BE2C (cell line): ENCODE data around the gene CELF1.

Experiments used
- DNase-seq: peaks from one replicate; pipeline ENCODE4 v3.0.0-alpha.2; 2020
- H3K27me3 ChIP-seq: fragments of 250-450 bp; sonication (Bioruptor Pico); 2 replicates; pipeline ENCODE4 v1.5.1; 2020; ENCODE audit warnings: mild to moderate bottlenecking
- H3K36me3 ChIP-seq: fragments of 250-450 bp; sonication (Bioruptor Pico); 2 replicates; pipeline ENCODE4 v1.5.1; 2020; ENCODE audit warnings: mild to moderate bottlenecking
- H3K4me1 ChIP-seq: fragments of 250-450 bp; sonication (Bioruptor Pico); 2 replicates; pipeline ENCODE4 v1.5.1; 2020
- H3K4me3 ChIP-seq: 2 replicates; pipeline ENCODE4 v1.5.1; 2011; ENCODE audit warnings: low read depth, low read length
- H3K9me3 ChIP-seq: fragments of 250-450 bp; sonication (Bioruptor Pico); 2 replicates; pipeline ENCODE4 v1.5.1; 2020
- CTCF ChIP-seq: IDR thresholded peaks from 2 replicates; pipeline ENCODE4 v1.5.1; 2012; ENCODE audit warnings: mild to moderate bottlenecking, low read depth, low read length

CELF1 gene

GRCh38 chr11:47483457-47483856, 69.5 kb downstream of the CELF1 start:
- no peak for DNase-seq
- peaks cover 7% of the 10 kb centered on the region for H3K4me1 ChIP-seq
- H3K9me3 ChIP-seq = no peaks in the 10 kb centered on the region
- H3K27me3 ChIP-seq = no peaks in the 10 kb centered on the region
- H3K36me3 ChIP-seq = peaks cover 58% of the 10 kb centered on the region
- no peak overlapping the region for H3K4me3 ChIP-seq
- TF ChIP-seq CTCF = no peak

- DNase-seq = no peak
These were observed 72.2 kb downstream of the CELF1 start for GRCh38 chr11:47480762-47481161.

GRCh38 chr11:47478651-47479329, 74.1 kb downstream of the CELF1 start:
- no peak overlapping the region for H3K4me3 ChIP-seq
- no peak for TF ChIP-seq CTCF
- no peaks in the 10 kb centered on the region for H3K9me3 ChIP-seq
- no peaks in the 10 kb centered on the region for H3K27me3 ChIP-seq
- no peaks in the 10 kb centered on the region for H3K4me1 ChIP-seq
- DNase-seq = no peak
- peaks cover 57% of the 10 kb centered on the region for H3K36me3 ChIP-seq

More at GRCh38 chr11:47480762-47481161, 72.2 kb downstream of the CELF1 start:
- TF ChIP-seq CTCF = no peak
- Histone ChIP-seq H3K4me1 (no peaks in the 10 kb centered on the region), H3K27me3 (no peaks in the 10 kb centered on the region), H3K36me3 (peaks cover 58% of the 10 kb centered on the region), H3K9me3 (no peaks in the 10 kb centered on the region), H3K4me3 (no peak overlapping the region)

- H3K36me3 ChIP-seq = peaks cover 57% of the 10 kb centered on the region
- no peak for TF ChIP-seq CTCF
- no peak for DNase-seq
- no peaks in the 10 kb centered on the region for H3K9me3 ChIP-seq
- H3K27me3 ChIP-seq = no peaks in the 10 kb centered on the region
- no peaks in the 10 kb centered on the region for H3K4me1 ChIP-seq
- H3K4me3 ChIP-seq = no peak overlapping the region
These were observed 75.2 kb downstream of the CELF1 start for GRCh38 chr11:47477753-47478152.

- no peaks in the 10 kb centered on the region for H3K27me3 ChIP-seq
- no peak overlapping the region for H3K4me3 ChIP-seq
- H3K9me3 ChIP-seq = no peaks in the 10 kb centered on the region
- peaks cover 58% of the 10 kb centered on the region for H3K36me3 ChIP-seq
- TF ChIP-seq CTCF = no peak
- no peaks in the 10 kb centered on the region for H3K4me1 ChIP-seq
- no peak for DNase-seq
These were observed 75.6 kb downstream of the CELF1 start for GRCh38 chr11:47477323-47477722.

- Histone ChIP-seq H3K36me3 (peaks cover 38% of the 10 kb centered on the region), H3K4me3 (no peak overlapping the region), H3K4me1 (peaks cover 3% of the 10 kb centered on the region; the same call in 1 of the 2 replicates), H3K9me3 (no peaks in the 10 kb centered on the region), H3K27me3 (no peaks in the 10 kb centered on the region)
- DNase-seq = no peak
- TF ChIP-seq CTCF = no peak
These were observed 82.3 kb downstream of the CELF1 start for GRCh38 chr11:47470671-47471070.
